ENCODE results near the gene PCNX2.

GRCh38 chr1:233114860-233115259, 180.7 kb downstream of the PCNX2 start:
- no peak for TF ChIP-seq POLR2AphosphoS5 (IDR thresholded peaks at IDR 0.05; ENCODE audit: low read length)
- TF ChIP-seq PKNOX1 (IDR thresholded peaks at IDR 0.05), result no peak
- no peak for TF ChIP-seq CBX3 (IDR thresholded peaks at IDR 0.05; ENCODE audit: borderline replicate concordance, low read depth)
- TF ChIP-seq JUND (IDR thresholded peaks at IDR 0.05; ENCODE audit: low read depth, low read length), result no peak
- TF ChIP-seq MEF2B (IDR thresholded peaks at IDR 0.05; ENCODE audit: partially characterized antibody, poor library complexity, severe bottlenecking), result no peak
- TF ChIP-seq TCF3 (IDR thresholded peaks at IDR 0.05; ENCODE audit: borderline replicate concordance, insufficient read depth, low read depth, low read length), result no peak

All from GM12878 (cell line).